ENCODE results near the gene NANOS3. TPM values are rescaled to one million over a fixed set of nuclear protein-coding genes. Genes with fewer than 3 reads are reported as not detected.

Gene NANOS3
- total and polyA plus RNA-seq, 9 of the 15 experiments (the other 6 are each of a cell fraction or from before 2014, with no cell fraction given): not detected

- TF ChIP-seq ZNF318 (IDR thresholded peaks at IDR 0.05; ENCODE audit: borderline replicate concordance in 1 of 2, low read depth in 1 of 2): no peak
- TF ChIP-seq TRIM25 (IDR thresholded peaks at IDR 0.05; ENCODE audit: borderline replicate concordance): no peak
- TF ChIP-seq HES1 (IDR thresholded peaks at IDR 0.05; ENCODE audit: low read depth): no peak
- TF ChIP-seq E2F8 (IDR thresholded peaks at IDR 0.05; ENCODE audit: low read depth, partially characterized antibody): no peak
- no peak for TF ChIP-seq PHF8 (IDR thresholded peaks at IDR 0.05; ENCODE audit: borderline replicate concordance, low read length)
- no peak for TF ChIP-seq ZNF133 (CRISPR knock-in tag; IDR thresholded peaks at IDR 0.05)
- no peak for TF ChIP-seq GATAD2A (IDR thresholded peaks at IDR 0.05)
- TF ChIP-seq CHD2 (IDR thresholded peaks at IDR 0.05; ENCODE audit: low read depth, low read length): no peak
- TF ChIP-seq ZNF124 (CRISPR knock-in tag; IDR thresholded peaks at IDR 0.05): no peak
- TF ChIP-seq CXXC5 (CRISPR knock-in tag; IDR thresholded peaks at IDR 0.05): peak; percentile 66; the same call in 1 of the 2 replicates
- TF ChIP-seq RFX5 (IDR thresholded peaks at IDR 0.05; ENCODE audit: low read depth, low read length): no peak
- TF ChIP-seq E2F4 (CRISPR knock-in tag; IDR thresholded peaks at IDR 0.05; ENCODE audit: low read depth): no peak
Measured at GRCh38 chr19:13838435-13839129, 38.4 kb upstream of the NANOS3 start (continued).
